ENCODE results near the gene CYTH1.

Gene CYTH1, protein sequence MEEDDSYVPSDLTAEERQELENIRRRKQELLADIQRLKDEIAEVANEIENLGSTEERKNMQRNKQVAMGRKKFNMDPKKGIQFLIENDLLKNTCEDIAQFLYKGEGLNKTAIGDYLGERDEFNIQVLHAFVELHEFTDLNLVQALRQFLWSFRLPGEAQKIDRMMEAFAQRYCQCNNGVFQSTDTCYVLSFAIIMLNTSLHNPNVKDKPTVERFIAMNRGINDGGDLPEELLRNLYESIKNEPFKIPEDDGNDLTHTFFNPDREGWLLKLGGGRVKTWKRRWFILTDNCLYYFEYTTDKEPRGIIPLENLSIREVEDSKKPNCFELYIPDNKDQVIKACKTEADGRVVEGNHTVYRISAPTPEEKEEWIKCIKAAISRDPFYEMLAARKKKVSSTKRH

DNA sequence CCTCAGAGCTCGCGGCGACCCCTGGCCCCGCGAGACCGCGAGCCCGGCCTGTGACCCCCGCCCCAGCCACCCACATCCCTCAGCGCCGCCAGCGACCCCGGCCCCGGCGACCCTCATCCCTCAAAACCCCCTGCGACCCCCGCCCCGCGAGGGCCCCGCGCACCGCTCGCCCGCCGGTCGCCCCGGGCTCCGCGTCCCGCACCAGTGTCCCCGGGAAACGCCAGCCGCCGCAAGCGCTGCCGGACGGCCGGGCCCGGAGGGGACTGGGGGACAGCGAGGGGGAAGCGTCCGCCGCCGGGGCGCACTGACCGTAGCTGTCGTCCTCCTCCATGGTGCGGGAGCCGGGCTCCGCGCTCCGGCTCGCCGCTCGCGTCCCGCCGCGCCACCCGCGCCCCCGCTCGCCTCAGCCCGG is at the start of gene CYTH1:
CYTH1 (minus strand) TSS at position 381 of the 412 bp plus-strand sequence; CDS start at position 331, 50 bp downstream.
- no peak for DNase-seq (ENCODE audit: low read depth in 2 of 2)

DNA sequence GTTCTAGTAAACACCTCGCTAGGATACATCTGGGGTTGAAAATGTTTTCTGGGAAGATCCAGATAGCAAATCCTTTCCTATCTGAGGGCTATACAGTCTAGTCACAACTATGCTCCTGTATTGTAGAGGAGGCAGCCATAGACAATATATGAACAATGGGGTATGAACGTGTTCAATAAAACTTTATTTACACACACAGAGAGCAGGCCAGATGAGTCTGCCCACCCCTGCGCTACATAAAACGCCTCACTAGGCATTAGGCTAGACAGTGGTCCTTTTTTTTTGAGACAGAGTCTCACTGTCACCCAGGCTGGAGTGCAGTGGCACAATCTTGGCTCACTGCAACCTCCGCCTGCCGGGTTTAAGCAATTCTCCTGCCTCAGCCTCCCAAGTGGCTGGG is 47.4 kb upstream of the CYTH1 start:
- DNase-seq (ENCODE audit: low read depth in 2 of 2), result no peak

DNA sequence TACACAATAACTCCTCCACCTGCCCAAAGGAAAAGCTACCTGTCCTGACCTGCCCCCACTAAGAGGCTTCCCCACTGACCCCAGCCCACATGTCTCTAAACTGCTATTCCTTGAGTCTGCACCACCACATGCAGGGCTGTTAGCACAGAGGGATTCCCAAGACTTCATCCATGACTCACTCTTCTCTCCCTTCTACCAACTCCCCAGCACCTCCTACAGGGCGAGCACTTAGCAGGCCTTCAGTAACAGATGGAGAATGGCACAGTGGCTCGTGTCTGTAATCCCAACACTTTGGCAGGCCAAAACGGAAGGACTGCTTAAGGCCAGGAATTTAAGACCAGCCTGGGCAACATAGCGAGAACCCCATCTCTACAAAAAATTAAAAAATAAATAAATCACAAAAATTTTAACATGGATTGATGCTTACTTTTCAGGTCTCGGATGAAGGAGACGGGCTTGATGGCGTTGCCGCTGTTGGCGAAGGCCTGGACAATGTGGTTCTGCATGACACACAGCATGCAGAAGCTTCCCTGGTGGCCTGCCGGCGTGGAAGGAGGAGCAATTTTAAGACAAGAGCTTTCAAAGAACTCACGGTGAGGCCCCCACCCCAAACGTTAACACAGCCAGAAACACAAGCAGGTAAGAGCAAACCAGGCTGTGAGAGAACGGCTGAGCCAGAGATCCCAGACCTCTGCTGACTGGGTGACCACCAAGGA is 46.6 kb upstream of the CYTH1 start:
- no peak for DNase-seq (ENCODE audit: low read depth in 2 of 2)

DNA sequence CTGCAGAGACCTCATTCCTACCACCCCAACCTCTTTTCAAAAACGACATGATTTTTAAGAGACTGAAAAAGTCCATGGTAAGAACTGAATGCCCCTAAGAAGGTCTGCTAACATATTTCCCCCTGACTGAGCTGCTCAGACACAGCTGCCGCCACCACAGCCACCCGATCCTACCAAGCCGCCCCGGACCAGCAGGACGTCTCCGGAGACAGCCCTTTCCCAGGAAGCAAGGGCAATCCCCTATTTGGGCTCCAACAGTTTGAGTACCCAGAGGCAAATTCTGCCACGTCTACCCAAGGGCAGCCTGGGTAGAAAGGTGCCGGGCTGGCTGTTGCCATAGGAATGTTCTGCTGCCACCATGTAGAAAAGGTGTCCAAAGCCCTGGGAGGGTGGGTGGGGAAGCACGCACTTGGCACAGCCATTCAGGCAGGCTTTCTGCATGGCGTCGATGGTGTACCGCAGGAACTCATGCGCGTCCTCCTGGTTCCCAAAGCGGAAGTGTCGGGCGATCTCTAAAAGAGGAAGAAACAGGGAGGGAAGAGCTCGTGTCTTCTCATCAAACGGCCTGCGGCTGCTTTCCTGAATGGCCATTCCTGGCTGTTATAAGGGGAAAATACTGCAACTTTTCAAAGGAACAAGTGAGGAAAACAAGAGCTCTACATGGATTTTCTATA is 44.9 kb upstream of the CYTH1 start:
- DNase-seq (ENCODE audit: low read depth in 2 of 2), result no peak

DNA sequence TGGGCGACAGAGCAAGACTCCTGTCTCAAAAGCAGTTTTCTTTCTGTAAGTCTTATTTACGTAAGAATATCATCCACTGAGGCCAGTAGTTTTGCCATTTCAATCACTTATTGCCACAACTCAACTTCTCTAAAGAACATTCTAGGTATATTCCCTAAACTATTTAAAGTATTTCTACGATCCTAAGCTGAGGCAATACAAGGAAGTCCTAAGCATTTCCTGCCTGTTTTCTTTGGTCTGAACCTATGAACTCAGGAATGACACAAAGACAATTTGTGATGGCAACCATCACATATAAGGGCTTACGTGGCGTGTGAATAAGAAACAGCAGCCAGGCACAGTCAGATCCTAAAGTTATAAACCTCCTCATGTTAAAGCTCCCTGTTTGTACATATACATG is 44.3 kb upstream of the CYTH1 start:
- DNase-seq (ENCODE audit: low read depth in 2 of 2), result no peak

DNA sequence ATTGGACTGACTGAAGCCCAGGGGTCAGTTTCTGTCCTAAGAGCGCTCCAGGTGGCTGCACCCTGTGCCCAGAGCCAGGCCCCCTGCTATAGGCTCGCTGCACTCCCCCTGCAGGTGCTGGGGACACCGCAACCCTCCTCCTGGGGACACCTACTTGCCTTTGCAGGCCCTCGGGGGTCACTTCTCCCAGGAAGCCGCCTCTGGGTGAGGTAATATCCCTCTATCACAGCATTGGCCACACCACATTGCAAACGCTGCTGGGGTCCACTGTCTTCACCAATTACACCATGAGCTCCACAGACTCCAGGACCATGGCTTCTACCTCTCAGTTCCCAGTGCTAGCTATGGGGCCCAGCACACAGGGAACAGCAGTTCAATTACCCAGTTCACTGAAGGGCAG is 43.6 kb upstream of the CYTH1 start:
- DNase-seq (ENCODE audit: low read depth in 2 of 2), result no peak

DNA sequence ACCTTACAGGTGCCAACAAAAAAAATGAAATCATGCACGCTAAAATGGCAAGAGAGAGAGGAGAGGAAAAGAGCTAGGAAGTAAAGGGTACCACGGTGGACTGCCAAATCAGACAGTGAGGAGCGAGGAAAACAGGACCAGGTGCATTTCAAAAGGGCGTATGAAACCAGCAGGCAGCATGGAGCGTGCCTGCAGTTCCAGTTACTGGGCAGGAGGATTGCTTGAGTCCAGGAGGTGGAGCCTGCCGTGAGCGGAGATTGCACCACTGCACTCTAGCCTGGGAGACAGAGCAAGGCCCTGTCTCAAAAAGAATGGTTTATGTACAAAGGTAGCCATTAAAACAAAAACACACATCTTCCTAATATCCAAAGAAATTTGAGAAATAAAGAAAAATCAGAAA is 42.2 kb upstream of the CYTH1 start:
- DNase-seq (ENCODE audit: low read depth in 2 of 2), result no peak

DNA sequence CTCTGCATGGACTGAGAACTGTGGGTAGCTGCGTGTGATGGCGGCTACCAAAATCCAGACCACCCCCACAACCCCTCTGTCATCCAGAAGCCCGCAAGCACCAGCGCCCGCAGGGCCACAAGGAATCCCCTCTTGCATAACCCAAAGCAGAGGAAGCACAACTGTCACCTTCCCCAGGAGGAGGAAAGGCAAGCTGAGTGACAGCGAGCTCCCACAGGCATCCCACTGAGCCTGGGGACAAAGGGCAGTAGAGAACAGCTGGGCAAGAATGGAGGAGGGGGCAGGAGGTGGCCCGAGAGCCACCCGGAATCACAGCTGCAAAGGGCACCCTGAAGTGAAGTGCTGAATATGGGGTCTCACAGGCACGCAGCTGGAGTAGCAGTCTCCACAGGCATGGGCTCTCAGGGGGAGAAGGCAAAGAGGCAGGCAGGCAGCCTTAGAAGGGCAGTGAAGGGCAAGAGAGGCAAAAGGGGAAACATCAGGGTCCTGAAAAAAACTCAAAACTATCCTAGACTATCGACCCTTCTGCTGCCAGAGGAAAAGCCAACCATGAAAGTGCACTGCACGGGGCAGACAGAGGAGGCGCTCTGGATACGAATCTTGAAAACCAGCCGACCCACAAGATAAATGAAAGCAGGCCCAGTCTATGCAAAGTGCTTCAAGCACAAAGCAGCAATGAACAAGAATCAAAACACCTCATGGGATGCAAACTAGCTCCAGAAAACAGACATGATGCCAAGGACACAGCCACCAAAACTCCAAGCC is 41.4 kb upstream of the CYTH1 start:
- DNase-seq (ENCODE audit: low read depth in 2 of 2), result no peak

DNA sequence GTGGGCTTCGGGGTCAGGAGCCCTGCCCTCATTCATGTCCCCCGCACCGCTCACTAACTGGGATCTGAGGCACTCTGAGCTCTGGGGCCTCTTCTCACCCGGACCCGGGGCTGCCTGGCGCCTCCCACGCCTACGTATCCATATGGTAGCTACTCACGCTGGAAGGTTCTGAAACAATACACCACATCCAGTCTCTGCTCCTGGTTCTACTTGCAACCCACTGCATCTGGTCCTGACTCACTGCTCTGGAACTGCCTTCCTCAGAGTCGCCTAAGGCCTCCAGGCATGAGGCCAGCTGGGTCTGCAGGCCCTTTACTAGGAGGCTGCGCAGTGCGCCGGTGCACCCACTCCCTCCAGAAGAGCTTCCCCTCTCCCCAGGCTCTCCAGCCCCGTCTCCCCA is 40.5 kb upstream of the CYTH1 start:
- DNase-seq (ENCODE audit: low read depth in 2 of 2), result no peak

DNA sequence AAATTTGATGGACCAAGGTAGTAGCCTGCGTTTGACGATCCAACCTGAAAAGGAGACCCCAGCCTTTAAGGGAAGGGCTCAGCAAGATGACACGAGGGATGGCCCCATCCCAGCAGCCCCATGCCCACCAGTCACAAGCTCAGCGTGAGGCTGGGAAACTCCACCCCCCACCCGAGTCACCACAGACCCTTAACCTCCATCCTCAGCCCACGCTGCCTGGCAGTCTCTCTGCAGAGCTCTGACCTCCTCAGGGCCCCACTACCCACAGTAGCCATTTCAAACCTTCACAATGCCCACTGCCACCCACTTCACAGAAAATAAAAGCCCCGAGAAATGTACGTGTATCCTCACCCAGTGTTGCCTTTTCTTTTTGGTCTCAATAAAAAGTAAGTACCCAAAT is 39.9 kb upstream of the CYTH1 start:
- no peak for DNase-seq (ENCODE audit: low read depth in 2 of 2)

DNA sequence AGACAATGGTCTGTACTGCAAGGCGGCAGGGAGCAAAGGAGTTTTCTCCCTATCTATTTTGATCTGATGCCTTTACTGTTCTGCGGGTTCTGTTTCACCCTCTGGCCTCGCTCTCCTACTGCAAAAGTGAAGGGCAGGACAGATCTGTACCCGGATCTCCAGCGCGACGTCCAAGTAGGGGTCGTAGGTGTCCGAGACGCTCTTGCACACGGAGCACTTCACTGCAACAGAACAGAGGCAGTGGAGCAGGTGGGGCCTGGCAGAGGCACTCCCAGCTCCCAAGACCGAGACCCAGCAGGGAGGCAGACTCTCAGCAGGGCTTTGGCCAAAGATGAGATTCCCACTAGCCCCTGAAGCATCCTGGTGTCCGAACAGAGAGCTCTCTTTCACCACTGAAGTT is 38.8 kb upstream of the CYTH1 start:
- DNase-seq (ENCODE audit: low read depth in 2 of 2), result no peak

DNA sequence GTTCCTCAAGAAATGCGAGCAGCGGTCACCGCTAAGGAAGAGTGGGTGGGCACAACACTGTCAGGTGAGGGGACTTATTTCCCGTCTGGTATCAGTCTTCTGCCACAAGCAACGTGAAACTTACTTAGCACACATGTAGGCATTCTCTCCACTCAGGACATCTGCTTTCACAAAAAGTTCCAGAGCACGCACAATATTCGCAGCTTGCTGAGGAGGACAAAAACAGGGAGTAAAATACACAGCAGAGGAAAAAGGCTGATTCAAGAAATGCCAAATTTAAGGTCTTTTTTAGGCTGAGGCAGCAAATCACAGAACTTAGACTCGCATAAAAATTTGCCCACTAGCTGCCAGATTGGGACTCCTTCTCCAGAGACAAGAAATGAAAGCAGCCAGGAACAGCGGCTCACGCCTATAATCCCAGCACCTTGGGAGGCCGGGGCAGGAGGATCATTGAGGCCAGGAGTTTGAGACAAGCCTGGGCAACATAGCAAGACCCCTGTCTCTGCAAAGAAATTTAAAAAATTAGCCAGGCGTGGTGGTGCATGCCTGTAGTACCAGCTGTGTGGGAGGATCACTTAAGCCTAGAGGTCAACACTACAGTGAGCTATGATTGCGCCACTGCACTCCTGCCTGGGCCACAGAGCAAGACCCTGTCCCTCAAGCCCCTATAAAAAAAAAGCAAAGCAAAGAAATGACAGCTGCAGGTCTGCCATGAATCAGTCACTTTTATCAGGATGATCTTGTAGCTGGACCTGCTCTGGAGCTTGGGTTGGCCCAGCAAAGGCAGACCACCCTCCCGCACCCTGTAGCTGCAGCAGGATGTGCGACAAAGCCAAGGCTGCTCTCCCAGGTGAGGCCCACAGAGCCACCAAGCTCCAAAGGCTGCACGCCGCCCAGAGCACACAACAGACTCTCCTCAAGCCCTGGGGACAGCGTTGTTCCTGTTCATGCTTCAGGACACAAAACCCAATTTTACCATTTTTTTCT is 38.0 kb upstream of the CYTH1 start:
- no peak for DNase-seq (ENCODE audit: low read depth in 2 of 2)

DNA sequence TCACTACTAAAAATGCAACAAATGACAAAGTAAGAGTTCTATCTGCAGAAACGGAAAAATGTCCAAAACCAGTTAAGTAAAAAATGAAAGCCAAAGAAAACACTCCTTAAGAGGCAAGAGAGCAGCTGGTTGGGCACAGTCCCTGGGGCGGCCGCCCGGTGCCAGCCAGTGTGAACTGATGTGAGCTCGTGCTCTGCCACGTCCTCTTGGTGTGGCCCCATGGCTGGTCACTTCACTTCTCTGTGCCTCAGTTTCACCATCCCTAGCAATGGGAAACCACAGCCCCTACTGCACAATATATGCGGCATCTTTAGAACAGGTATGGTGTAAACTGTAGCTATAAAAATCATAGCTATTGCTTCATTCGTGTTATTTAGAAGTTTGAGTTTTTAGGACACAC is 37.3 kb upstream of the CYTH1 start:
- DNase-seq (ENCODE audit: low read depth in 2 of 2), result no peak

DNA sequence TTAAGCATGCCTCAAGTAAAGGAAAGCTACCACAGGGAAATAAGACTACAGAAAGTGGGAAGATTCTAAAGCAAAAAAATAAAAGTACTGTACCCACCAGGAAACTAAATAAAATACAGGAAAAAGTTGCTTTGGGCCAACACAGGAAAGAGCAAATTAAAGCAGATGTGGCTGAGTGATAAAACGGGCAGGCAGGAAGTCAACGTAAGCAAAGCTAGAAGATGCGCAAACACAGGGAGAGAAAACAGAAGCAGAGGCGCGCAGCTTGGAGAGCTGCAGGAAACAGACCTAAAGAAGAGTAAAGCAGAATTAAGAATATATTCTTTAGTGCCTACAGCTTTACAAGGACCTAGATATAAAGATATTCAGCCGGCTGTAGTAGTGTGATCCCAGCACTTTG is 36.9 kb upstream of the CYTH1 start:
- no peak for DNase-seq (ENCODE audit: low read depth in 2 of 2)

DNA sequence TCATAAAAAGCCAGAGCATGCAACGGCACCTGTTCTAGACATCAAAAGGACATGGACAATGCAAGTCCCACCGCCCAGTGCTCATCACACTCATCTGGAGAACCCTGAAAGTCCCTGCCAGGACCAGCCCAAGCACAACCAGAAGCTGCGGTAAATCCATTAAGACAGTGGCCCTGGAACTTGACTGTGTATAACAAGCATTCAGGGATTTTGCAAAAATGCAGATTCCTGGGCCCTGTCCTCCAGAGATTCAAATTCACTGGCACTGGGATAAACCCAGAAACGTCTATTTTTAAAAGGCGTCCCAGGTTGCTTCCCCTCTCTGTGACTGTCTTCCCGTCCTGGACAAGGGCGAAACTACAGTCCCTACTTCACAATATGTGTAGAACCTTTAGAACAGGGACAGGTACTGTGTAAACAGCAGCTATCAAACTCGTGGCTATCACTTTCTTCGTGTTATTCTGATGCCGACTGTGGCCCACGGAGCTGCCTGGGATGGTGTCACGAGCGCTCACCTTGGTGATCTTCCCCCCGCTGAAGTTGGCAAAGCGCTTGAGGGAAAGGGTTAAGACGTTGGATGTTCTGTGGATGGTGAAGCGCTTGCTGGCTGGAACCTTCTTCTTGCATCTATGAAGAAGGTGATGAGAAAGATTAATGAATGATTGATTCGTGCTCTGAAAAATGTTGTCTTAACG is 36.2 kb upstream of the CYTH1 start:
- no peak for DNase-seq (ENCODE audit: low read depth in 2 of 2)

DNA sequence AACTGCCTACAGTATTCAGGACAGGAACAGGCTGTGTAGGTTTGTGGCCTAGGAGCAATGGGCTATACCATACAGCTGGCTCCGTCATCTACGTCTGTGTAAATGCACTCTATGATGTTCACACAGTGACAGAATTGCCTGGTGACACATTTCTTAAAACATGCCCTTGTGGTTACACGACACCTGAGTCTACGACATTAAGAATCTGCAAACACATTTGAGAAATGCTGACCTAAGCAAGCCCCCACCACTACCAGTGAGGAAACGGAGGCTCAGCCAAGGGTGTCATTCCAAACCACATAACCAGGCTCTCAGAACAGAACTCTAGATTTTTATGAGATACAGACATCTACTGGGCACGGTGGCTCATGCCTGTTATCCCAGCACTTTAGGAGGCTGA is 35.0 kb upstream of the CYTH1 start:
- peak; percentile 55 to 61 for DNase-seq (ENCODE audit: low read depth in 2 of 2)

DNA sequence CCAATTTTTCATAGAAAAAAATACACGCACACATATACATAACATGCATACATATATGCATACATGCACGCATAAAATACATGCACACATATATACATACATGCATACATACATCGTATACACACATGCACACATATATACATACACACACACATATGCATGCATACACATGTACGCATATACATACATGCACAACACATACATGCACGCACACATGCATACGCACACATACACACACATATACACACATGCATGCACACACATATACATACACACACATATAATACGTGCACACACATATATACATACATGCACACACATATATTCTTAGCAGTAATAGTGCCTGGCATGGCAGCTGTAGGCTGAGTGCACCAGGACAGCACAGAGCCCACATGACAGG is 33.6 kb upstream of the CYTH1 start:
- DNase-seq (ENCODE audit: low read depth in 2 of 2), result no peak

DNA sequence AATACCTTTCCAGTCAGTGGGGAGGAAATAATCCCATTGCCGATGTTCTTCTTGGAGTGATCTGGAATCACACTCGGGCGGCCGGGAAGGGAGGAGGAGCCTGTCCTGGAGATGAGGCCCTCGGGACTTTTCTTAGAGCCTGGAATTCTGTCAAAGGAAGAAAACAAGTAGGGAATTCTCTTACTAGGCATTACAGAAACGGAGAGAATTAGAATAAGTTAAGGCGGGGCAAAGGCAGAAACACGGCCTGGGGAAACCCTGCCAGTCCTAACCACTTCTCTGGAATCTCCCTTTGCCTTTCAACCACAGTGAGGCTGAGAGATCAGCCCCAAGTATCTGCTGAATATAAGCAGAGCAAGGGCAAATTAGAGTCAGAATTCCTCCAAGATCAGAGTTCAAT is 30.8 kb upstream of the CYTH1 start:
- DNase-seq (ENCODE audit: low read depth in 2 of 2), result no peak

DNA sequence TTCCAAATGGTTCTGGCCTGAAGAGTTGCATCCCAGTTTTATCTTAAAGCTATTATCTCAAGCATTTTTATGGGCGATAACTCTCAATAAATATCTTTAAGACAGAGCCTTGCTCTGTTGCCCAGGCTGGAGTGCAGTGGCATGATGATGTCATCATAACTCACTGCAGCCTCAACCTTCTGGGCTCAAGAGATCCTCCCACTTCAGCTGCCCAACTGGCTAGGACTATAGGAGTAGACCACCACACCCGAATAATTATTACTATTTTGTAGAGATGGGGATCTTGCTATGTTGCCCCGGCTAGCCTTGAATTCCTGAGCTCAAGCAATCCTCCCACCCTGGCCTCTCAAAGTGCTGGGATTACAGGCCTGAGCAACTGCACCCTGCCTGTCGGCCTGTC is 26.1 kb upstream of the CYTH1 start:
- DNase-seq (ENCODE audit: low read depth in 2 of 2), result no peak

DNA sequence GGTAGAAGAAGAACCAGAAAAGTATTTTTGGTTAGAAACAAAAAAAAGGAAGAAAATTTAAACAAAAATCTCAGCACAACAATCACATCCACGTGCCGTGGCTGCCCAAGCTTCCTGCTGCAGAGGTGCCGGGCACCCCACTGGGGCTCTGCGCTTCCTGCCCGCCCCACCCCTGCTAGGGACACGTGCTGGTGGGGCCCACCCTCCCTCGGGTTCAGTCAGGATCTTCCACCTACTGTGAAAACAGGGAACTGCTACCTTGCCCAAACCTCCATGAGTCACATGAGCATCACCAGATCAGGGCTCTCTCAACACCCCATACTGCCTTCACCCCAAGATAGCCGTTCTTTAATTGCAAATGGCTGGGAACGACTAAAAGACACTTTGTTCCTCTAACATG is 24.4 kb upstream of the CYTH1 start:
- peak in 1 of 2 donors; percentile 56 for DNase-seq (ENCODE audit: low read depth in 2 of 2)
